Keratinocyte (primary cell): ENCODE data around the gene ARHGAP5.

Source experiments
- EZH2 ChIP-seq: IDR thresholded peaks from one replicate; pipeline ENCODE4 v1.6.1; 2012; ENCODE audit warnings: inconsistent platforms, mild to moderate bottlenecking, low read length, moderate library complexity
- TF ChIP-seq, protein P1 (sequence below), 3 experiments: IDR thresholded peaks in 1 of 3; conservative IDR thresholded peaks in 1 of 3; optimal IDR thresholded peaks in 1 of 3; 2 replicates in 2 of 3; 3 replicates in 1 of 3; pipeline versions ENCODE3 to v1.5.1; 2011; ENCODE audit warnings: low read length in 3 of 3, mild to moderate bottlenecking in 3 of 3, moderate library complexity in 2 of 3, control low read depth in 1 of 3, inconsistent platforms in 1 of 3; ENCODE audit not compliant: insufficient read depth in 2 of 3; ENCODE audit errors: extremely low read depth in 1 of 3

DNA sequence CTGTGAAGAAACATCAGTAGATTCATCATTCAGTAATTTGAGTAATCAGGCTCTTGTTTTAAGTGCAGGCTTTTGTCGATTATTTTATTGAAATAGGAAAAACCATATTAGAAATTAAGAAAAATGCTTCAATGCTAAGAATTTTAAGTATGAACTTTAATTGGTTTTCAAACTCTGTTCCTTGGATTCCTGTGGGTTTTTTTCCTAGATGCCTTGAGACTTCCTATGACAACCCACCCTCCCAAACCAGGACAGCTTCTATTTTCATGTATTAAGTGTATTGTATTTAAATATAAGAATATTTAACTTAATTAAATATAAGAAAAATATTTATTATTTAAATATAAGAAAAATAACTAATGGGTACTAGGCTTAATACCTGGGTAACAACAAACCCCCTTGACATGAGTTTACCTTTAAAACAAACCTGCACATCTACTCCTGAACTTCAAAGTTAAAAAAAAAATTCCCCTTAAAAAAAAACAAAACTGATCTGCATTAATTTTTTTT lies 3.0 kb downstream of the ARHGAP5 start:
- TF ChIP-seq, protein P1, sequence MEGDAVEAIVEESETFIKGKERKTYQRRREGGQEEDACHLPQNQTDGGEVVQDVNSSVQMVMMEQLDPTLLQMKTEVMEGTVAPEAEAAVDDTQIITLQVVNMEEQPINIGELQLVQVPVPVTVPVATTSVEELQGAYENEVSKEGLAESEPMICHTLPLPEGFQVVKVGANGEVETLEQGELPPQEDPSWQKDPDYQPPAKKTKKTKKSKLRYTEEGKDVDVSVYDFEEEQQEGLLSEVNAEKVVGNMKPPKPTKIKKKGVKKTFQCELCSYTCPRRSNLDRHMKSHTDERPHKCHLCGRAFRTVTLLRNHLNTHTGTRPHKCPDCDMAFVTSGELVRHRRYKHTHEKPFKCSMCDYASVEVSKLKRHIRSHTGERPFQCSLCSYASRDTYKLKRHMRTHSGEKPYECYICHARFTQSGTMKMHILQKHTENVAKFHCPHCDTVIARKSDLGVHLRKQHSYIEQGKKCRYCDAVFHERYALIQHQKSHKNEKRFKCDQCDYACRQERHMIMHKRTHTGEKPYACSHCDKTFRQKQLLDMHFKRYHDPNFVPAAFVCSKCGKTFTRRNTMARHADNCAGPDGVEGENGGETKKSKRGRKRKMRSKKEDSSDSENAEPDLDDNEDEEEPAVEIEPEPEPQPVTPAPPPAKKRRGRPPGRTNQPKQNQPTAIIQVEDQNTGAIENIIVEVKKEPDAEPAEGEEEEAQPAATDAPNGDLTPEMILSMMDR (optimal IDR thresholded peaks at IDR 0.05 in 1 of 3, IDR thresholded peaks at IDR 0.05 in 1 of 3, conservative IDR thresholded peaks at IDR 0.05 in 1 of 3; ENCODE audit: extremely low read depth in 1 of 3, insufficient read depth in 2 of 3, low read length in 3 of 3): no peak
- no peak for TF ChIP-seq EZH2
